GM18861 (cell line): ENCODE data around the gene PRKAG1.

Source experiments
- ATAC-seq: cut with Tn5 transposase; IDR thresholded peaks from one replicate; pipeline ENCODE4 v1.9.1; 2021; ENCODE audit not compliant: unreplicated experiment

PRKAG1 gene

GRCh38 chr12:49032679-49033447, 14.3 kb upstream of the PRKAG1 start:
- ATAC-seq, result no peak

DNA sequence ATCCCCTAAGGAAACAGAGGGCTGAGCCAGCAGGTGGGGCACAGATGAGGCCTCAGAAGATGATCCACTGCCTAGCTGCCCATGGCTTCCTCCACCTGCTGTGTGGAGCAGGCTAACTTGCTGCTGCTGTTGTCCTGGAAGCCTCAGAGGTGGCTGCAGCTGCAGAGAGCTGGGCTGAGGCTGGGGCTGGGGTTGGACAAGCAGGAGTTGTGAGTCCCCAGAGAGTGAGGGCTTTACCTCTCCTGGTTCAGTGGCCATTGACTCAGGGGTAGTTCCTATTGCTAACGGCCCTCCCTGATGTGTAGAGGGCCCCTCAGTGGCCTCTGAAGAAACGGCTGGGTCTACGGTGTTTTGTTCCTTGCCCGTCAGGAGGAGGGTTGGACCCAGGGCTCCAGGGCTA, 13.7 kb upstream of the PRKAG1 start:
- ATAC-seq, result no peak

GRCh38 chr12:49031573-49032161, 13.1 kb upstream of the PRKAG1 start:
- ATAC-seq, result no peak

GRCh38 chr12:49030714-49031572, 12.4 kb upstream of the PRKAG1 start:
- ATAC-seq, result no peak

- no peak for ATAC-seq
Measured at GRCh38 chr12:49030119-49030518, 11.5 kb upstream of the PRKAG1 start.

DNA sequence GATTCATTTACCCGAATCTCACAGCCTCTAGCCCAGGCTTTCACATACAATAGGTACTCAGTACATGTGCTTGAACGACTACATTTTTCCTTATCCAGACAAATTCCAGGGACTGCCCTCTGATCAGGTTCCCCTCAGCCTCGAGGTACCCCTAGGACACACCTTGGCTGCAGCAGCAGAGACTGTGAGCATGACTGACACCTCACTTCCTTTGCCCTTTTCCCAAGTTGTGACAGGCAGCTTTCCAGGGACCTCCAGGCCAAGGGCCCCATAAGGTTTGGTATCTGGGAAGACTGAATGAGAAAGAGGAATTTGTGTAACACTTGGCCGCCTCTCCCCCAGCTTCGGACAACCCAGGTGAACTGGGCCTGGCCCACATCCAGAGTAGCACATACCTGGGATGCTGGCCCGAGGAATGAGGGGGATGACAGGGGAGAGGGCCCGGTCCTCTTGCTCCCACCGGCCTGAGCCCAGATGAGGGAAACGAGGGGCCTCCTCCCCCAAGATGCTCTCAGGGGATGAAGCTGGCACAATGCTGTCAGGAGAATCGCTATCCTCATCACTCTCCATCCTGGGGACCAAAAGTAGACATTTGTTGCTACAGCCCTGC, 10.2 kb upstream of the PRKAG1 start:
- ATAC-seq, result no peak

DNA sequence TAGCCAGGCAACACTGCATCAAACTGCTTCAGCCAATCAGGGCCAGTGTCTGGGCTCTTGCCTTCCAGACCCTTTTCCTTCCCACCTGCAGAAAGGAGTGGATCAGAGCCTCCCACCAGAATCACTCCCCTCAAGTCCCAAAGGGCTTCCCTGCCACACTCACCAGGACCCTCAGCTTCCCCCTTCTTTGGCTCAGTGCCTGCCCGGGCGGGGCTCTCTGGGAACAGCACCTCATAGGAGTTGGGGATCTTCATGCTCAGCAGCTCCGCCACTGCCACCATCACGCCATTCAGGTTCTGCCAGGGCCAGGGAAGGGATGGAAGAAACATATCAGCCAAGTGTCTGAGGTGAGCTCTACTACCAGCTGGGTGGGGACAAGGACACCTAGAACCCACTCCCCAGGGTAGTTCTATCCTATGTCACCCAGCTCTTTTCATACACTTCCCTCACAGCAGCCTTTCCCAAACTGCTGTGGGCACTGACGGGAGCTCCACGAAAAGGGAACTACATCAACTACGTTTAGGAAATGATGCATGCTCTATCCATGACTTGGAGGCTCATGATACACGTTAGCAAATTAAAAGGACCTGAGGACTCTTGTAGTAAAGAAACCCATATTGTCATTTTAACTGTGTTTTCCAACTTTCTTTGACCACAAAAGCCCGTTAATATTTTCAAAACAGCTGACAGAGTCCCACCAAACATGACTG, 9.4 kb upstream of the PRKAG1 start:
- no peak for ATAC-seq

- no peak for ATAC-seq
Measured at GRCh38 chr12:49026678-49027480, 8.3 kb upstream of the PRKAG1 start.

DNA sequence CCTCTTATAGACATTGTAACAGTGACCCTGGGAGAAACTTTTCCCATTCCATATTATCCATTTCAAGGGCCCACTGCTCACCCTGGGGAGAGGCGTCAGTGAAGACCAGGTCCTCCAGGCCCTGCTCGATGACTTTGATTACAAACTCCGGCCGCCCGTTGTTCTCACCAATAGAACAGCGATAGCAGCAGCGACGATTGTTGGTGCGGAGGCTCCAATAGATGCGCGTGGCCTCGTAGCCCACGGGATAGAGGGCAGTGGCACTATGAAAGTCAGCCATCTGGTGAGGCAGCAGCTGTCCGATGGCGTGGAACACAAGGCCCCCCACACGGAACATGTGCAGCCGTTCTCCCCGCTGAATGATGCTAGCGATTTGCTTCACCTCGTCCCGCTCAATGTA, 7.5 kb upstream of the PRKAG1 start:
- no peak for ATAC-seq

- no peak for ATAC-seq
Measured at GRCh38 chr12:49025463-49025862, 6.9 kb upstream of the PRKAG1 start.

DNA sequence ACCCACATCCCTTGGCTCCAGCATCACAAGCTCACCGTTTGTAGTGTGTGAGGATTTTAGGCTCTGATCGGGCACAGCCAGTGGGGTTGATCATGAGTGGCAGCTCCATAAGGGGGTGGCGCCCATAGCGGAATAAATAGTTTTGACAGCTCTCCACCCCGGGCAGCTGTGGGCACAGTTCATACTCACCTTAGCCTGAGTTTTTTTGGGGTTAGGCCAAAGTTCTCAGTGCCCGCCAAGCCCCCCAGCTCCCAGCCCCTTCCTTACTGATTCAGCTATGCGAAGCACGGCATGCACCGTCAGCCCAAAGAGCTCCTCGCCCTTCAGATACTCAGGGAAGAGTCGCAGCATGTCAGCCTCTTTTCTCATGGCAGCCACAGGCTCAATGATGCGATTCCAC, 6.0 kb upstream of the PRKAG1 start:
- ATAC-seq, result no peak

- no peak for ATAC-seq
Measured at GRCh38 chr12:49023812-49024211, 5.2 kb upstream of the PRKAG1 start.

- no peak for ATAC-seq
Measured at GRCh38 chr12:49022558-49023178, 4.1 kb upstream of the PRKAG1 start.

DNA sequence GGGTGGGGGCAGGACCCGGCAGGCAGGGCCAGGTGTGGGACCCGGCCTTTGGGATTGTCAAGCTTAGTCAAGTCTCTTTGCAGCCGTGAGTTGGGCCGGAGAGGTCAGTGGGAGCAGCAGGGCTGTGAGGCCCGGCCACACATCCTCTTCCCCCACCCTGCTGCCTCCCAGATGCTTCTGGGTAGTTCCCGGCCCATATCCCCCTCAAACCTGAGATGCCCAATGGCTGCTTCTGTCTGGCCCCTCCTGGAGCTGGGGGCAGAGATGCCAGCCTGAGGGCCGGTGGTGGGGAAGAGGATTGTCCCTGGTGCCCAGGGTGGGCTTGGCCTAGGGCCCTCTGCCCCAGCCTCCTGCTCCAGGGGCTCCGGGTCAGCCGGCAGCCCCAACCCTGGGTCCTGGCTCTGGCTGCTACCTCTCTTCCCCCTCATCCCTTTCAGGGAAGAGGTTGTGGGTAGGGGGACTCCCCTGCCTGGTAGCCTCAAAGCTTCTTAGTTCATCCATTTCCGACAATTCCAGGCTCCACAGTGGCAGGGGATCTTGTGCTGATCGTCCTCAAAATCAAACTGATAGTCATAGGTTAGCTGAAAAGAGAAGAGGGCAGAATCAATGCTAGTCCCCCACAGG, 2.8 kb upstream of the PRKAG1 start:
- no peak for ATAC-seq

GRCh38 chr12:49020441-49020840, 1.9 kb upstream of the PRKAG1 start:
- ATAC-seq, result no peak

GRCh38 chr12:49019443-49020324, 1.1 kb upstream of the PRKAG1 start:
- ATAC-seq, result no peak

GRCh38 chr12:49019120-49019430, 499 bp upstream of the PRKAG1 start:
- no peak for ATAC-seq

GRCh38 chr12:49017891-49018260, 700 bp downstream of the PRKAG1 start:
- peak; percentile 2 for ATAC-seq
